ENCODE measurements around the gene STXBP6.

Gene STXBP6

GRCh38 chr14:24904533-24904932 lies 145.4 kb downstream of the STXBP6 start:
- ATAC-seq (no peak), DNase-seq (no peak)
- Mint-ChIP-seq H3K27me3 (peaks cover 2% of the 10 kb centered on the region), H3K4me1 (no peaks in the 10 kb centered on the region), H3K27ac (no peak overlapping the region), H3K36me3 (ENCODE audit: low read depth) (no peaks in the 10 kb centered on the region), H3K4me3 (no peak overlapping the region), H3K9me3 (no peaks in the 10 kb centered on the region)

DNA sequence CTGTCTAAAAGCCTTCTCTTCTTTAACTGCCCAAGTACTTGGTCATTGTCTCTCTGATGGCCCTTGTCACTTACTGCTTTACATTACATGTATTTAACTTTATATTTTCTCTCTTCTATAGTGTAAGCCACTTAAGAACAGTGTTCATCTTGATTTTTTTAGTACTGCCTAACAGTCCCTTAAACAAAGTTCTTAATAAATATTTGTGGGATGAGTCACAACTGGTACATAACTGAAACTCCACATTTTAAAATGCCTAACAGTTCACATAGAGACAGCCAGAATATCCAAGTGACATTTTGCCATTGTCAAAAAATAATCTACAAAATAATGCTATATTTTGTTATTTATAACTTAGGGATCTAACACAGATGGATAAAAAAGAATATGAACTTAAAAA lies 146.6 kb downstream of the STXBP6 start:
- ATAC-seq (no peak), DNase-seq (no peak)
- Mint-ChIP-seq H3K27me3 (peaks cover 2% of the 10 kb centered on the region), H3K36me3 (ENCODE audit: low read depth) (no peaks in the 10 kb centered on the region), H3K4me3 (no peak overlapping the region), H3K4me1 (no peaks in the 10 kb centered on the region), H3K9me3 (no peaks in the 10 kb centered on the region), H3K27ac (no peak overlapping the region)

- H3K4me1 Mint-ChIP-seq = no peaks in the 10 kb centered on the region
- no peak for ATAC-seq
- DNase-seq = no peak
- peaks cover 3% of the 10 kb centered on the region for H3K27me3 Mint-ChIP-seq
- no peak overlapping the region for H3K27ac Mint-ChIP-seq
- no peak overlapping the region for H3K4me3 Mint-ChIP-seq
- H3K36me3 Mint-ChIP-seq (ENCODE audit: low read depth) = no peaks in the 10 kb centered on the region
- no peaks in the 10 kb centered on the region for H3K9me3 Mint-ChIP-seq
These were observed 149.5 kb downstream of the STXBP6 start for GRCh38 chr14:24900269-24901100.

DNA sequence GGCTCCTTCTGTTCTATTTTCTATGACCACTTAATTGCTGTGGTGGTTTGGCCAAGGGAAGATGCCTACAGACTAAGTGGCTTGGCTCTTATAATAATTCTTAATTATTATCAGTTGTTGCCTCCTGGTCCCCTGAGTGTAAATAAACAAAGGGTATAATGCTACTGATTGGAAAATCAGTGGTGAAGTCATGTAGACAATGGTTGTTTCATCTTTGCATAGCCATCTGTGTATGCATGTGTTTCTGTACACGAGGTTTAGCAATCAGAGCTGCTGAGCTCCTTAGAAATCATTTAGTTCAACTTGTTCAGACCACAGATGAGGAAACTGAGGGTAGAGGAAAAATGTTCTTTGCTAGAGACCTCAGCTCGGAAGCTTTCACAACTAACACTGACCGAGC lies 152.2 kb downstream of the STXBP6 start:
- H3K36me3 Mint-ChIP-seq (ENCODE audit: low read depth) = no peaks in the 10 kb centered on the region
- ATAC-seq (no peak), DNase-seq (no peak)
- H3K27me3 Mint-ChIP-seq = peaks cover 3% of the 10 kb centered on the region
- no peaks in the 10 kb centered on the region for H3K4me1 Mint-ChIP-seq
- no peak overlapping the region for H3K4me3 Mint-ChIP-seq
- H3K9me3 Mint-ChIP-seq = no peaks in the 10 kb centered on the region
- H3K27ac Mint-ChIP-seq = no peak overlapping the region

GRCh38 chr14:24895622-24896021 lies 154.3 kb downstream of the STXBP6 start:
- no peaks in the 10 kb centered on the region for H3K36me3 Mint-ChIP-seq (ENCODE audit: low read depth)
- ATAC-seq (no peak), DNase-seq (no peak)
- peaks cover 4% of the 10 kb centered on the region for H3K9me3 Mint-ChIP-seq
- no peak overlapping the region for H3K27ac Mint-ChIP-seq
- no peak overlapping the region for H3K4me3 Mint-ChIP-seq
- no peaks in the 10 kb centered on the region for H3K4me1 Mint-ChIP-seq
- peaks cover 3% of the 10 kb centered on the region for H3K27me3 Mint-ChIP-seq

- H3K4me3 Mint-ChIP-seq = no peak overlapping the region
- peaks cover 5% of the 10 kb centered on the region for H3K27me3 Mint-ChIP-seq
- ATAC-seq (no peak), DNase-seq (no peak)
- H3K4me1 Mint-ChIP-seq = no peaks in the 10 kb centered on the region
- no peak overlapping the region for H3K27ac Mint-ChIP-seq
- peaks cover 6% of the 10 kb centered on the region for H3K9me3 Mint-ChIP-seq
- H3K36me3 Mint-ChIP-seq (ENCODE audit: low read depth) = no peaks in the 10 kb centered on the region
These were observed 154.7 kb downstream of the STXBP6 start for GRCh38 chr14:24895243-24895583.

- Mint-ChIP-seq H3K27me3 (peaks cover 8% of the 10 kb centered on the region), H3K4me1 (no peaks in the 10 kb centered on the region), H3K9me3 (peaks cover 11% of the 10 kb centered on the region), H3K36me3 (ENCODE audit: low read depth) (peaks cover 2% of the 10 kb centered on the region), H3K4me3 (no peak overlapping the region), H3K27ac (no peak overlapping the region)
- ATAC-seq (no peak), DNase-seq (no peak)
These were observed 155.2 kb downstream of the STXBP6 start for GRCh38 chr14:24894583-24895242.

DNA sequence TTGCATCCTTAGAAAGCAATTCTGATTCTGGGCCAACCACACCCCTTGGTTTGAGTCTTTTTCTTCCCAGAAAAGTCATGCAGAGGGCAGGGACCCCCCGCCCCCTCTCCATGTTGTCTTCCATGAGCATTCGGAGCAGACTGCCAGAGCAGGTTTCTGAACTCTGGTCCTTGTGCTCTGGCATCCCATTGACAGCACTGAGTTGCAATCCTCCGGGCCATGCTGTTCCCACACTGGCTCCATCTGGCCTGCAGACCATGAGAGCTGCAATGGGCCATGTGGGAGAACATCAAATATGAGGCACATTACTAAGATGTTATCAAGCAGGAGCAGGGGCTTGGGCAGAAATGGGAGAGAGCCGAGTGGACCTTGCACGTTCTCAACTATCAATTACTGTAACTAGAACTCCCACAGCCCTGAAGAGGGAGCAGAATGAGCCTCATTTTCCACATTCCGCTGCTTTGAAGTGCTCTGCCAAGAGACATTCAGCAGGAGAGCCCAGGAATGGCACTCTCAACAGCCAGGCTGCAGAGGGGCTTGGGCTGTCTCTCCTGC lies 157.4 kb downstream of the STXBP6 start:
- DNase-seq (no peak), ATAC-seq (no peak)
- peaks cover 2% of the 10 kb centered on the region for H3K36me3 Mint-ChIP-seq (ENCODE audit: low read depth)
- no peak overlapping the region for H3K27ac Mint-ChIP-seq
- H3K4me3 Mint-ChIP-seq = no peak overlapping the region
- peaks cover 12% of the 10 kb centered on the region for H3K27me3 Mint-ChIP-seq
- peaks cover 14% of the 10 kb centered on the region for H3K9me3 Mint-ChIP-seq
- no peaks in the 10 kb centered on the region for H3K4me1 Mint-ChIP-seq

GRCh38 chr14:24891987-24892496 lies 157.9 kb downstream of the STXBP6 start:
- Mint-ChIP-seq H3K9me3 (peaks cover 14% of the 10 kb centered on the region), H3K4me1 (no peaks in the 10 kb centered on the region), H3K36me3 (ENCODE audit: low read depth) (peaks cover 2% of the 10 kb centered on the region), H3K4me3 (no peak overlapping the region), H3K27me3 (peaks cover 12% of the 10 kb centered on the region), H3K27ac (no peak overlapping the region)
- no peak for DNase-seq
- ATAC-seq = no peak

DNA sequence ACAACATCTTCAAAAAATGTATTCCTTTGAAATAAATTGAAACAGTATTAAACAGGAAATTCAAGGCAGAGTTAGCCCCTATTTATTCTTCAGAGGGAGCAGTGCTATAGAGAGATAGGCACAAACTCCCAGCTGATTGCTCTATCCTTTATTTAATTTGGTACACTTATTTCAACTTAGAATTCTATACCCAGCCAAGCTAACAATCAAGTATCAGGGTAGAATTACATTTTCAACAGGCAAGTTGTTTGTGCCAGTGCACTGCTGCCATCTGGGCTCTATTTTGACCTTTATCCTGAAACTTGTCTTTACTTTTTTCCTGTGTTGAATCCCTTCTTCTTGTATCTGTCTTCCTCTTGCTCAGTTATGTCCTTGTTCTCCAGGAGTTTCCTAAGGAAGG lies 159.2 kb downstream of the STXBP6 start:
- Mint-ChIP-seq H3K4me1 (no peaks in the 10 kb centered on the region), H3K9me3 (peaks cover 14% of the 10 kb centered on the region), H3K27ac (no peak overlapping the region), H3K36me3 (ENCODE audit: low read depth) (peaks cover 2% of the 10 kb centered on the region), H3K4me3 (no peak overlapping the region), H3K27me3 (peaks cover 9% of the 10 kb centered on the region)
- DNase-seq (no peak), ATAC-seq (no peak)

- ATAC-seq (no peak), DNase-seq (no peak)
- H3K9me3 Mint-ChIP-seq = peaks cover 14% of the 10 kb centered on the region
- H3K27me3 Mint-ChIP-seq = peaks cover 9% of the 10 kb centered on the region
- no peaks in the 10 kb centered on the region for H3K4me1 Mint-ChIP-seq
- H3K36me3 Mint-ChIP-seq (ENCODE audit: low read depth) = peaks cover 2% of the 10 kb centered on the region
- no peak overlapping the region for H3K27ac Mint-ChIP-seq
- no peak overlapping the region for H3K4me3 Mint-ChIP-seq
These were observed 160.1 kb downstream of the STXBP6 start for GRCh38 chr14:24889843-24890242.

DNA sequence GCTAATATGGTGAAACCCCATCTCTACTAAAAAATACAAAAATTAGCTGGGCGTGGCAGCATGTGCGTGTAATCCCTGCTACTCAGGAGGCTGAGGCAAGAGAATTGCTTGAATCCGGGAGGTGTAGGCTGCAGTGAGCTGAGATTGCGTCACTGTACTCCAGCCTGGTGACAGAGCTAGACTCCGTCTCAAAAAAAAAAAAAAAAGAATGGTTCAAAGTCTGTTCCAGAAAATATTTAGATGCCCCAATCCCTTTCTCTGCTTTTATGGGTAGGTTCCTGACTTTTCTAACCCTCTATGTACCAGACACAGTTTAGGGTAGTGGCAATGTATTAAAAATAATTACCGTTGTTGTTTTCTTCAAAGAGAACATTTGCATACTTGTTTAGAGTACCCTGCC lies 161.4 kb downstream of the STXBP6 start:
- Mint-ChIP-seq H3K9me3 (peaks cover 14% of the 10 kb centered on the region), H3K4me1 (no peaks in the 10 kb centered on the region), H3K27me3 (peaks cover 9% of the 10 kb centered on the region), H3K27ac (no peak overlapping the region), H3K4me3 (no peak overlapping the region), H3K36me3 (ENCODE audit: low read depth) (peaks cover 2% of the 10 kb centered on the region)
- DNase-seq (no peak), ATAC-seq (no peak)

- no peak for ATAC-seq
- peaks cover 2% of the 10 kb centered on the region for H3K36me3 Mint-ChIP-seq (ENCODE audit: low read depth)
- H3K9me3 Mint-ChIP-seq = peaks cover 14% of the 10 kb centered on the region
- no peak for DNase-seq
- no peak overlapping the region for H3K27ac Mint-ChIP-seq
- H3K4me3 Mint-ChIP-seq = no peak overlapping the region
- no peaks in the 10 kb centered on the region for H3K4me1 Mint-ChIP-seq
- peaks cover 9% of the 10 kb centered on the region for H3K27me3 Mint-ChIP-seq
These were observed 162.2 kb downstream of the STXBP6 start for GRCh38 chr14:24887623-24888304.

GRCh38 chr14:24885410-24885913 lies 164.5 kb downstream of the STXBP6 start:
- no peaks in the 10 kb centered on the region for H3K4me1 Mint-ChIP-seq

More at GRCh38 chr14:24885410-24885913, 164.5 kb downstream of the STXBP6 start:
- Mint-ChIP-seq H3K27ac (no peak overlapping the region), H3K4me3 (no peak overlapping the region), H3K27me3 (peaks cover 13% of the 10 kb centered on the region), H3K36me3 (ENCODE audit: low read depth) (peaks cover 2% of the 10 kb centered on the region), H3K9me3 (peaks cover 11% of the 10 kb centered on the region)
- DNase-seq (no peak), ATAC-seq (no peak)

Measured in activated naive CD8-positive, alpha-beta T cell treated with anti-CD3 and anti-CD28 coated beads, Interleukin-2, amount 50 U/mL, for 24 hours (primary cell).